ENCODE results near the gene CPXM1. TPM values are rescaled to one million over a fixed set of nuclear protein-coding genes. Genes with fewer than 3 reads are reported as not detected.

Gene CPXM1
- total and polyA plus RNA-seq, 4 donors, result 1.5 to 29.1 (median 4.2) TPM

DNA sequence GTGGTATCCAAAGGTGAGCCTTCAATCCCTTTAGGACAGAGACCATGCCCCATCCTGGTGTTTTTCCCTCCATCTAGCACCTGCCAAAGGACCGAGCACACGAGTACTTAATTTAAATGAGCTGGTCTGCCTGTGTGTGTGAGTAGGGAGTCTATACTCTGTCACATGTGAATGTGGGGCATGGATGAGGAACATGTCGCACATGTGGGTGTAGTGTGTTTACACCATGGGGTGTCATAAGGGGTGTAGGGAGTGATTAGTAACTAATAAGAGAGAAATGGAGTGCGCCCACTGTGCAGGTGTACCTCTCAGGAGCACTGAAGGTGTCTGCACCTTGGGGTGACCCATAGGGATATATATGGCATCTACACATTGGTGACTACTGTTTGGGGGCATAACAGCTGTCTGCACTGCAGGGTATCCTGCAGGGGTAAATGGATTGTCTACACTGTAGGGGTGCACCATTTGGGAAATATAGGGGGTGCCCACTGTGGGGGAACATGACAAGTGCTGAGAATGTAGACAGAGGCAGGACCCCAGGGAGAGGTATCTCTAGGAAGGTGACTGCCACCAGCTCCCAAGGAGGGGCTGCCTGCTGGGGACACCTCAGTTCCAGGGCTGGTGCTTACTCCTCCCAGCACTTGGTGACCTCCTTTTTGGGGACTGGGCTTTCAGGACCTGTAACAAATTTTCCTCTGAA lies 54.3 kb downstream of the CPXM1 start:
- 95 to 96% methylated on average over 4 of the region's 4 CpGs for WGBS, 2 donors
- TF ChIP-seq, protein P1, sequence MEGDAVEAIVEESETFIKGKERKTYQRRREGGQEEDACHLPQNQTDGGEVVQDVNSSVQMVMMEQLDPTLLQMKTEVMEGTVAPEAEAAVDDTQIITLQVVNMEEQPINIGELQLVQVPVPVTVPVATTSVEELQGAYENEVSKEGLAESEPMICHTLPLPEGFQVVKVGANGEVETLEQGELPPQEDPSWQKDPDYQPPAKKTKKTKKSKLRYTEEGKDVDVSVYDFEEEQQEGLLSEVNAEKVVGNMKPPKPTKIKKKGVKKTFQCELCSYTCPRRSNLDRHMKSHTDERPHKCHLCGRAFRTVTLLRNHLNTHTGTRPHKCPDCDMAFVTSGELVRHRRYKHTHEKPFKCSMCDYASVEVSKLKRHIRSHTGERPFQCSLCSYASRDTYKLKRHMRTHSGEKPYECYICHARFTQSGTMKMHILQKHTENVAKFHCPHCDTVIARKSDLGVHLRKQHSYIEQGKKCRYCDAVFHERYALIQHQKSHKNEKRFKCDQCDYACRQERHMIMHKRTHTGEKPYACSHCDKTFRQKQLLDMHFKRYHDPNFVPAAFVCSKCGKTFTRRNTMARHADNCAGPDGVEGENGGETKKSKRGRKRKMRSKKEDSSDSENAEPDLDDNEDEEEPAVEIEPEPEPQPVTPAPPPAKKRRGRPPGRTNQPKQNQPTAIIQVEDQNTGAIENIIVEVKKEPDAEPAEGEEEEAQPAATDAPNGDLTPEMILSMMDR (IDR thresholded peaks at IDR 0.05; ENCODE audit: control extremely low read depth, extremely low read depth), result no peak
- H3K27ac ChIP-seq (ENCODE audit: low read depth in 1 of 2, low read length in 1 of 2), result no peak overlapping the region
- peaks cover 0 to 53% (median 16%) of the 10 kb centered on the region in 3 donors for H3K27me3 ChIP-seq (ENCODE audit: control insufficient read depth in 3 of 3, insufficient read depth in 3 of 3, low read length in 2 of 3)
- no peaks in the 10 kb centered on the region for H3K36me3 ChIP-seq (ENCODE audit: control insufficient read depth in 4 of 4, insufficient read depth in 4 of 4, low read length in 4 of 4)
- ATAC-seq (ENCODE audit: insufficient read depth, low FRiP score) (no peak), DNase-seq (no peak)
- no peak overlapping the region for H3K4me3 ChIP-seq
- no peaks in the 10 kb centered on the region for H3K9me3 ChIP-seq (ENCODE audit: control insufficient read depth in 4 of 4, insufficient read depth in 3 of 4, low read length in 3 of 4)
- peaks cover 0 to 5% (median 3%) of the 10 kb centered on the region in 5 donors for H3K4me1 ChIP-seq (ENCODE audit: control insufficient read depth in 5 of 5, insufficient read depth in 5 of 5, low read length in 5 of 5)
- no peak overlapping the region for H3K9ac ChIP-seq (ENCODE audit: insufficient read depth in 1 of 2, low read length in 2 of 2)

DNA sequence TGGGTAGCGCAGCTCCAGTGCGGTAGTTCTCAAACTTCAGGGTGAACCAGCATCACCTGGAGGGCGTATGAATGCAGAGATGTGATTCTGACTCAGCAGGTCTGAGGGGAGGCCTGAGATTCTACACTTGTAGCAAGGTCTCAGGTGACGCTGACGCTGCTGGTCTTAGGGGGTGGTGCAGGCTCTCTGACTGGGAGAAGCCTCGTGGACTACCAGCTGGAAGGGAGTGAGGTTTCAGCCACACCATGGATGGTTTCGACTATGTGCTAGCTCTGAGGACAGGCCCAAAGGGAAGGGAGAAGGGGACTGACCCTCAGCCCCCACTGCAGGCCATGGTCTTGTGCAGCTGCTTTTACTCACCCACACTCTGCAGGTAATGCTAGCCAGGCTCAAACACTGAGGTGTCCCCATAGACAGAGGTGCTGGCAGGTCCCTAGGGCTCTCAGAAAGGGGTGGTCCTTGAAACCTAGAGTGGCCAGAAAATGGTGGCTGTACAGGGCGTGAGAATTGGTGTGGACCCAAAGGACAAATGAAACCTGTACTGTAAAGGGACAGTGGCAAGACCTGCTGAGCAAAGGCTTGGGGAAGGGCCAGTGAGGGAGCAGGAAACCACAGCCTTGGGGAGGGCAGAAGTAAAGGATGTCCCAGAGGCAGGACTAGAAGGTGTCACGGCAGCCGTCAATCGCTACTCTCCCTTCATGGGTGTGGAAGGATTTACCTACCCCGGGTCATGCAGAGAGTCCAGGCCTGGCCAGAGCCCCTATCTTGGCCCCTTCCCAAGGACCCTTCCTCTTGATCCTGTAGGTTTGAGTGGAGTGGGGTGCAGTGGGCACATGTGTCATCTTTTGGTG lies 55.1 kb downstream of the CPXM1 start:
- Histone ChIP-seq H3K9me3 (ENCODE audit: control insufficient read depth in 4 of 4, insufficient read depth in 3 of 4, low read length in 3 of 4) (no peaks in the 10 kb centered on the region), H3K4me3 (no peak overlapping the region), H3K4me1 (ENCODE audit: control insufficient read depth in 5 of 5, insufficient read depth in 5 of 5, low read length in 5 of 5) (peaks cover 0 to 4% (median 0%) of the 10 kb centered on the region in 5 donors), H3K9ac (ENCODE audit: insufficient read depth in 1 of 2, low read length in 2 of 2) (no peak overlapping the region), H3K27ac (ENCODE audit: low read depth in 1 of 2, low read length in 1 of 2) (no peak overlapping the region), H3K27me3 (ENCODE audit: control insufficient read depth in 3 of 3, insufficient read depth in 3 of 3, low read length in 2 of 3) (peaks cover 0 to 46% (median 15%) of the 10 kb centered on the region in 3 donors), H3K36me3 (ENCODE audit: control insufficient read depth in 4 of 4, insufficient read depth in 4 of 4, low read length in 4 of 4) (no peaks in the 10 kb centered on the region)
- 85 to 88% methylated on average over 12 of the region's 12 CpGs for WGBS, 2 donors
- DNase-seq (no peak), ATAC-seq (ENCODE audit: insufficient read depth, low FRiP score) (no peak)
- TF ChIP-seq, protein P1 (IDR thresholded peaks at IDR 0.05; ENCODE audit: control extremely low read depth, extremely low read depth), result no peak

Other genes starting within 250 kb of the CPXM1 start
- gene NOP56, start 148.0 kb downstream of the CPXM1 start, total RNA-seq, result 100 to 1,000 TPM in 1 of 2 donors, 10 to 100 TPM in 1; 73.3 to 138 TPM
- 100 to 1,000 TPM; 109 to 114 TPM for gene NOP56, start 148.0 kb downstream of the CPXM1 start, polyA plus RNA-seq
- gene IDH3B, start 136.4 kb downstream of the CPXM1 start, total RNA-seq, result 10 to 100 TPM; 67.9 to 72.4 TPM
- 10 to 100 TPM; 65.3 to 83.1 TPM for gene IDH3B, start 136.4 kb downstream of the CPXM1 start, polyA plus RNA-seq
- 10 to 100 TPM in 1 of 2 donors, 1 to 10 TPM in 1; 8.2 to 15.8 TPM for gene EBF4, start 107.8 kb downstream of the CPXM1 start, total RNA-seq
- 1 to 10 TPM; 5.8 to 6.5 TPM for gene EBF4, start 107.8 kb downstream of the CPXM1 start, polyA plus RNA-seq
- not detected for gene C20orf141, start 14.4 kb upstream of the CPXM1 start, total RNA-seq
- gene C20orf141, start 14.4 kb upstream of the CPXM1 start, polyA plus RNA-seq, result not detected
- not detected for gene TMEM239, start 15.7 kb upstream of the CPXM1 start, total RNA-seq
- gene TMEM239, start 15.7 kb upstream of the CPXM1 start, polyA plus RNA-seq, result not detected
- gene PCED1A, start 40.0 kb upstream of the CPXM1 start, total RNA-seq, result 10 to 100 TPM; 33.5 to 36.6 TPM
- gene PCED1A, start 40.0 kb upstream of the CPXM1 start, polyA plus RNA-seq, result 10 to 100 TPM; 26.2 to 40.4 TPM
- gene VPS16, start 40.1 kb upstream of the CPXM1 start, total RNA-seq, result 10 to 100 TPM; 26.1 to 44.1 TPM
- gene VPS16, start 40.1 kb upstream of the CPXM1 start, polyA plus RNA-seq, result 10 to 100 TPM; 41.0 to 53.4 TPM
- gene PTPRA, start 72.9 kb upstream of the CPXM1 start, total RNA-seq, result 10 to 100 TPM; 47.8 to 92.1 TPM
- 10 to 100 TPM; 17.8 to 32.3 TPM for gene PTPRA, start 72.9 kb upstream of the CPXM1 start, polyA plus RNA-seq
- under 1 TPM in 1 of 2 donors, not detected in 1; 0.46 TPM for gene GNRH2, start 243.0 kb upstream of the CPXM1 start, total RNA-seq
- gene GNRH2, start 243.0 kb upstream of the CPXM1 start, polyA plus RNA-seq, result under 1 TPM; 0.14 to 0.16 TPM
- 10 to 100 TPM; 29.8 to 47.1 TPM for gene MRPS26, start 245.4 kb upstream of the CPXM1 start, total RNA-seq
- 10 to 100 TPM; 67.5 to 67.8 TPM for gene MRPS26, start 245.4 kb upstream of the CPXM1 start, polyA plus RNA-seq

Data from lung (tissue), 12 donors.